CD4-positive, alpha-beta T cell treated with Interleukin-4 for 1 hour (primary cell): ENCODE data around the gene CHRNA3.

Source experiments
- DNase-seq, 2 donors: peaks; one replicate each; pipeline ENCODE4 v3.0.0-alpha.2; 2020 to 2022

Gene CHRNA3

GRCh38 chr15:78635346-78635745 is 14.6 kb upstream of the CHRNA3 start:
- no peak for DNase-seq

- no peak for DNase-seq
These were observed 13.7 kb upstream of the CHRNA3 start for GRCh38 chr15:78634210-78635145.

- DNase-seq = no peak
These were observed 12.6 kb upstream of the CHRNA3 start for GRCh38 chr15:78633348-78633747.

- no peak for DNase-seq
These were observed 10.3 kb upstream of the CHRNA3 start for GRCh38 chr15:78630886-78631633.

GRCh38 chr15:78629716-78630065 is 8.9 kb upstream of the CHRNA3 start:
- DNase-seq = no peak

GRCh38 chr15:78629031-78629715 is 8.4 kb upstream of the CHRNA3 start:
- DNase-seq = no peak

GRCh38 chr15:78628227-78628626 is 7.4 kb upstream of the CHRNA3 start:
- no peak for DNase-seq

GRCh38 chr15:78627348-78627747 is 6.6 kb upstream of the CHRNA3 start:
- no peak for DNase-seq

GRCh38 chr15:78626381-78626995 is 5.7 kb upstream of the CHRNA3 start:
- no peak for DNase-seq

GRCh38 chr15:78625606-78626280 is 4.9 kb upstream of the CHRNA3 start:
- DNase-seq = no peak

GRCh38 chr15:78624651-78625590 is 4.1 kb upstream of the CHRNA3 start:
- no peak for DNase-seq

GRCh38 chr15:78623786-78624497 is 3.1 kb upstream of the CHRNA3 start:
- no peak for DNase-seq

- DNase-seq = no peak
These were observed 1.1 kb upstream of the CHRNA3 start for GRCh38 chr15:78621810-78622402.

- no peak for DNase-seq
These were observed 722 bp downstream of the CHRNA3 start for GRCh38 chr15:78620021-78620526.

- DNase-seq = no peak
These were observed 1.5 kb downstream of the CHRNA3 start for GRCh38 chr15:78619022-78619950.

- peak; percentile 71 to 75 for DNase-seq
These were observed 2.3 kb downstream of the CHRNA3 start for GRCh38 chr15:78618490-78618934.

- no peak for DNase-seq
These were observed 2.7 kb downstream of the CHRNA3 start for GRCh38 chr15:78618064-78618463.

GRCh38 chr15:78617516-78617915 is 3.3 kb downstream of the CHRNA3 start:
- DNase-seq = no peak

- DNase-seq = no peak
These were observed 3.7 kb downstream of the CHRNA3 start for GRCh38 chr15:78617076-78617475.
